HCT116 (cell line): ENCODE data around the gene PCDH10. TPM values are rescaled to one million over a fixed set of nuclear protein-coding genes. Genes with fewer than 3 reads are reported as not detected.

Source experiments
- ATAC-seq: fragments of 200-7000 bp; cut with Tn5 transposase; 2 replicates; pipeline ENCODE4 v1.9.1; 2020; ENCODE audit warnings: mild to moderate bottlenecking, moderate library complexity
- BruUV-seq: library from RNA; stranded (reverse); fragments of 400-500 nt; replicated peaks from 2 replicates; lab custom pipeline; 2021; lab: Mats Ljungman, UMichigan
- CTCF ChIA-PET: fragments of 300-600 bp; sonication (Branson Sonifier 250); formaldehyde crosslinking; loops from one replicate; lab custom pipeline; 2021; ENCODE audit warnings: antibody characterized with exemption; lab: Charles Lee
- POLR2A ChIA-PET: fragments of 300-600, 350-600 bp; sonication (Branson Sonifier 250); formaldehyde crosslinking; loops from one replicate; lab custom pipeline; 2021; ENCODE audit warnings: antibody characterized with exemption; lab: Charles Lee
- RAD21 ChIA-PET, 2 experiments: fragments of 300-600 bp; sonication (Branson Sonifier 250); formaldehyde crosslinking; loops; one replicate each; lab custom pipeline; 2023; ENCODE audit warnings: low total read pairs in 2 of 2; ENCODE audit not compliant: uncharacterized antibody in 2 of 2, unreplicated experiment in 2 of 2, low non-redundant PET in 1 of 2; lab: Charles Lee
- DNase-seq: peaks from one replicate; pipeline ENCODE4 v3.0.0-alpha.2; 2010; ENCODE audit warnings: low read depth, low spot score
- H2AFZ ChIP-seq: fragments of 200-600 bp; shearing (Covaris generic), sonication (generic); 2 replicates; pipeline ENCODE4 v1.6.1; 2017; ENCODE audit warnings: low read depth, mixed run types, mixed read lengths, antibody characterized with exemption, low read length; ENCODE audit not compliant: poor library complexity, severe bottlenecking
- H3K27ac ChIP-seq: 2 replicates; pipeline ENCODE4 v1.5.1; 2012; ENCODE audit warnings: low read depth, low read length
- H3K27me3 ChIP-seq: fragments of 200-600 bp; sonication (generic); 2 replicates; pipeline ENCODE4 v1.6.1; 2016; ENCODE audit warnings: mixed run types, low read length, mixed read lengths; ENCODE audit not compliant: insufficient read depth
- H3K36me3 ChIP-seq, 2 experiments: fragments of 200-500 bp in 1 of 2; fragments of 200-600 bp in 1 of 2; sonication (Bioruptor generic) in 1 of 2; sonication (generic) in 1 of 2; 2 replicates each; pipeline versions ENCODE4 v1.5.1 to v1.6.1; 2014 to 2016; ENCODE audit warnings: low read length in 2 of 2, inconsistent platforms in 1 of 2, mixed read lengths in 1 of 2, mixed run types in 1 of 2; ENCODE audit not compliant: insufficient read depth in 2 of 2, control insufficient read depth in 1 of 2
- H3K4me1 ChIP-seq, 2 experiments: fragments of 200-600 bp in 1 of 2; sonication (generic) in 1 of 2; 2 replicates each; pipeline versions ENCODE4 v1.5.1 to v1.6.1; 2012 to 2017; ENCODE audit warnings: low read length in 2 of 2, inconsistent platforms in 1 of 2, mild to moderate bottlenecking in 1 of 2, mixed read lengths in 1 of 2, mixed run types in 1 of 2, moderate library complexity in 1 of 2; ENCODE audit not compliant: insufficient read depth in 2 of 2, control insufficient read depth in 1 of 2
- H3K4me2 ChIP-seq: fragments of 200-600 bp; sonication (generic); 2 replicates; pipeline ENCODE4 v1.6.1; 2017; ENCODE audit warnings: mixed run types, low read length, mixed read lengths
- H3K4me3 ChIP-seq, 2 experiments: fragments of 200-600 bp in 1 of 2; sonication (generic) in 1 of 2; replicated peaks in 1 of 2; 2 replicates each; pipeline ENCODE4 v1.5.1; 2011 to 2016; ENCODE audit warnings: low read length in 2 of 2, control low read depth in 1 of 2, low read depth in 1 of 2, mild to moderate bottlenecking in 1 of 2, mixed read lengths in 1 of 2, mixed run types in 1 of 2
- H3K79me2 ChIP-seq: fragments of 200-600 bp; sonication (generic); 2 replicates; pipeline ENCODE4 v1.6.1; 2017; ENCODE audit warnings: mild to moderate bottlenecking, mixed run types, low read length, moderate library complexity, mixed read lengths; ENCODE audit not compliant: insufficient read depth
- H3K9ac ChIP-seq: fragments of 200-600 bp; sonication (generic); 2 replicates; pipeline ENCODE4 v1.6.1; 2016; ENCODE audit warnings: low read length, mixed read lengths
- H3K9me2 ChIP-seq: fragments of 200-600 bp; sonication (generic), shearing (Covaris generic); 2 replicates; pipeline ENCODE4 v1.6.1; 2017; ENCODE audit warnings: mixed run types, mild to moderate bottlenecking, moderate library complexity; ENCODE audit not compliant: insufficient read depth
- H3K9me3 ChIP-seq, 2 experiments: fragments of 200-500 bp in 1 of 2; fragments of 200-600 bp in 1 of 2; sonication (Bioruptor generic) in 1 of 2; sonication (generic) in 1 of 2; 2 replicates each; pipeline ENCODE4 v1.6.1; 2014 to 2017; ENCODE audit warnings: low read length in 2 of 2, mixed read lengths in 2 of 2, inconsistent platforms in 1 of 2, low read depth in 1 of 2, mild to moderate bottlenecking in 1 of 2, mixed run types in 1 of 2, moderate library complexity in 1 of 2; ENCODE audit not compliant: control insufficient read depth in 1 of 2, insufficient read depth in 1 of 2
- H4K20me1 ChIP-seq: fragments of 200-600 bp; sonication (generic), shearing (Covaris generic); 2 replicates; pipeline ENCODE4 v1.6.1; 2017; ENCODE audit warnings: mixed run types, mild to moderate bottlenecking, moderate library complexity; ENCODE audit not compliant: insufficient read depth
- ATF3 ChIP-seq: IDR thresholded peaks from 2 replicates; pipeline ENCODE4 v1.6.1; 2012
- CEBPB ChIP-seq: IDR thresholded peaks from 2 replicates; pipeline ENCODE4 v1.6.1; 2012; ENCODE audit warnings: low read depth
- EGR1 ChIP-seq: IDR thresholded peaks from 2 replicates; pipeline ENCODE4 v1.6.1; 2012; ENCODE audit warnings: low read depth
- ELF1 ChIP-seq: IDR thresholded peaks from 2 replicates; pipeline ENCODE4 v1.6.1; 2012; ENCODE audit warnings: low read depth, borderline replicate concordance
- EZH2 ChIP-seq: fragments of 200-600 bp; sonication (generic); IDR thresholded peaks from 2 replicates; pipeline ENCODE4 v1.6.1; 2017; ENCODE audit warnings: antibody characterized with exemption, mixed run types
- JUND ChIP-seq: IDR thresholded peaks from 2 replicates; pipeline ENCODE4 v1.6.1; 2012
- MAX ChIP-seq: IDR thresholded peaks from 2 replicates; pipeline ENCODE4 v1.6.1; 2012
- POLR2A ChIP-seq: IDR thresholded peaks from 2 replicates; pipeline ENCODE4 v1.7.0; 2011; ENCODE audit warnings: borderline replicate concordance; ENCODE audit not compliant: insufficient read depth, insufficient read length; ENCODE audit errors: extremely low read depth
- POLR2AphosphoS5 ChIP-seq: IDR thresholded peaks from 2 replicates; pipeline ENCODE4 v1.6.1; 2011; ENCODE audit warnings: mild to moderate bottlenecking, low read depth, low read length, moderate library complexity
- RAD21 ChIP-seq: IDR thresholded peaks from 2 replicates; pipeline ENCODE4 v1.6.1; 2012; ENCODE audit warnings: low read depth, mild to moderate bottlenecking
- REST ChIP-seq: IDR thresholded peaks from 2 replicates; pipeline ENCODE4 v1.6.1; 2012; ENCODE audit warnings: low read depth
- SIN3A ChIP-seq: IDR thresholded peaks from 2 replicates; pipeline ENCODE4 v1.6.1; 2012; ENCODE audit warnings: low read depth
- TCF7L2 ChIP-seq: IDR thresholded peaks from 2 replicates; pipeline ENCODE4 v1.7.0; 2011; ENCODE audit warnings: borderline replicate concordance, inconsistent platforms; ENCODE audit not compliant: insufficient read depth, insufficient read length; ENCODE audit errors: extremely low read depth
- YY1 ChIP-seq: IDR thresholded peaks from 2 replicates; pipeline ENCODE4 v1.6.1; 2011; ENCODE audit warnings: low read length, low read depth, moderate library complexity, mild to moderate bottlenecking; ENCODE audit not compliant: insufficient replicate concordance; ENCODE audit errors: extremely low read depth
- ZFX ChIP-seq: fragments of 450-650 bp; IDR thresholded peaks from 2 replicates; pipeline ENCODE4 v1.6.1; 2017
- intact Hi-C: fragments of 100-400 bp; cut with micrococcal nuclease; formaldehyde crosslinking; loops from 2 replicates; pipeline ENCODE4 v1.10.0; 2022
- total RNA-seq: library from RNA; stranded (reverse); gene quantifications from one replicate; pipeline ENCODE4 v1.2.1, GENCODE V29; 2021; ENCODE audit not compliant: unreplicated experiment
- TF ChIP-seq, protein P1 (sequence below): IDR thresholded peaks from 2 replicates; pipeline ENCODE4 v1.6.1; 2011; ENCODE audit warnings: mild to moderate bottlenecking, low read length, moderate library complexity; ENCODE audit not compliant: insufficient replicate concordance; ENCODE audit errors: extremely low read depth

PCDH10 gene
- total RNA-seq, 1 experiment from 2014 or later: not detected

GRCh38 chr4:133178956-133179355 lies 29.9 kb downstream of the PCDH10 start:
- H3K9me2 ChIP-seq: no peaks in the 10 kb centered on the region
- CTCF ChIA-PET: no interaction called here

More at GRCh38 chr4:133178956-133179355, 29.9 kb downstream of the PCDH10 start:
- Histone ChIP-seq H3K27ac (no peak overlapping the region), H3K4me1 (no peaks in the 10 kb centered on the region), H3K9ac (no peak overlapping the region), H3K79me2 (no peaks in the 10 kb centered on the region), H2AFZ (no peak overlapping the region), H3K27me3 (no peaks in the 10 kb centered on the region), H3K4me3 (no peak overlapping the region), H4K20me1 (no peaks in the 10 kb centered on the region), H3K9me3 (no peaks in the 10 kb centered on the region), H3K36me3 (no peaks in the 10 kb centered on the region), H3K4me2 (no peak overlapping the region)
- TF ChIP-seq YY1 (no peak), ATF3 (no peak), ELF1 (no peak), RAD21 (no peak), POLR2A (no peak), SIN3A (no peak), ZFX (no peak), POLR2AphosphoS5 (no peak), JUND (no peak), EGR1 (no peak), TCF7L2 (no peak), CEBPB (no peak), REST (no peak), MAX (no peak), EZH2 (no peak)
- TF ChIP-seq, protein P1, sequence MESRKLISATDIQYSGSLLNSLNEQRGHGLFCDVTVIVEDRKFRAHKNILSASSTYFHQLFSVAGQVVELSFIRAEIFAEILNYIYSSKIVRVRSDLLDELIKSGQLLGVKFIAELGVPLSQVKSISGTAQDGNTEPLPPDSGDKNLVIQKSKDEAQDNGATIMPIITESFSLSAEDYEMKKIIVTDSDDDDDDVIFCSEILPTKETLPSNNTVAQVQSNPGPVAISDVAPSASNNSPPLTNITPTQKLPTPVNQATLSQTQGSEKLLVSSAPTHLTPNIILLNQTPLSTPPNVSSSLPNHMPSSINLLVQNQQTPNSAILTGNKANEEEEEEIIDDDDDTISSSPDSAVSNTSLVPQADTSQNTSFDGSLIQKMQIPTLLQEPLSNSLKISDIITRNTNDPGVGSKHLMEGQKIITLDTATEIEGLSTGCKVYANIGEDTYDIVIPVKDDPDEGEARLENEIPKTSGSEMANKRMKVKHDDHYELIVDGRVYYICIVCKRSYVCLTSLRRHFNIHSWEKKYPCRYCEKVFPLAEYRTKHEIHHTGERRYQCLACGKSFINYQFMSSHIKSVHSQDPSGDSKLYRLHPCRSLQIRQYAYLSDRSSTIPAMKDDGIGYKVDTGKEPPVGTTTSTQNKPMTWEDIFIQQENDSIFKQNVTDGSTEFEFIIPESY: no peak
- POLR2A ChIA-PET: no interaction called here
- intact Hi-C loops: no loop called here
- RAD21 ChIA-PET: no interaction called here
- BruUV-seq: no TSS peak
- DNase-seq (no peak), ATAC-seq (no peak)
